AG04449 (cell line): Measurements from ENCODE around the gene MAMSTR.
"Not testable (repeated sequence)": the region's sequence is repeated elsewhere in the genome, so short reads cannot be mapped to it uniquely, and the experiment has no call there.

Experiments
- CTCF ChIA-PET: fragments of 350-600 bp; formaldehyde crosslinking; extraction: SDS; loops from one replicate; lab custom pipeline; 2021; ENCODE audit warnings: antibody characterized with exemption; lab: Yijun Ruan, JAX
- POLR2A ChIA-PET: fragments of 400-600, 350-600 bp; formaldehyde crosslinking; extraction: SDS; loops from one replicate; lab custom pipeline; 2020; ENCODE audit warnings: antibody characterized with exemption, inconsistent platforms; lab: Yijun Ruan, JAX
- DNase-seq: peaks from one replicate; pipeline ENCODE4 v3.0.0-alpha.2; 2010; ENCODE audit warnings: low read depth, low spot score
- H3K4me3 ChIP-seq: 2 replicates; pipeline ENCODE4 v1.5.1; 2011; ENCODE audit warnings: low read depth, mild to moderate bottlenecking, control low read depth, low read length
- CTCF ChIP-seq: IDR thresholded peaks from one replicate; pipeline ENCODE4 v1.5.1; 2011; ENCODE audit warnings: mild to moderate bottlenecking, moderate library complexity, low read length, control low read depth, inconsistent platforms; ENCODE audit not compliant: insufficient read depth; ENCODE audit errors: missing control alignments

The MAMSTR gene

GRCh38 chr19:48719263-48720171 is at the start of gene MAMSTR:
MAMSTR (minus strand) TSS chr19:48719725; CDS start chr19:48719031, 694 bp downstream.
- no peak for TF ChIP-seq CTCF
- H3K4me3 ChIP-seq = peak within 1 kb of the TSS; percentile 81
- POLR2A ChIA-PET = no interaction called here
- DNase-seq = no peak
- CTCF ChIA-PET = no interaction called here

- ChIA-PET POLR2A (interaction anchor here (0.7 kb wide), 1 partner anchor 55 kb away, joined by 3 read pairs; no protein-coding TSS in a partner anchor), CTCF (interaction anchor here (0.8 to 1.7 kb wide), 5 partner anchors 15 to 201 kb away, joined by 3 to 8 read pairs (median 3); no protein-coding TSS in a partner anchor)
- no peak for DNase-seq
- TF ChIP-seq CTCF = no peak
- no peak overlapping the region for H3K4me3 ChIP-seq
Observed at GRCh38 chr19:48768994-48769713, 49.6 kb upstream of the MAMSTR start.

- POLR2A ChIA-PET = not testable (repeated sequence)
- CTCF ChIA-PET = interaction anchor here (1.2 kb wide), 1 partner anchor 93 kb away, joined by 3 read pairs; no protein-coding TSS in a partner anchor
Observed at GRCh38 chr19:48768171-48768753, 48.7 kb upstream of the MAMSTR start.

GRCh38 chr19:48765816-48766215 is 46.3 kb upstream of the MAMSTR start:
- POLR2A ChIA-PET = interaction anchor here (0.6 kb wide), 1 partner anchor 121 kb away, joined by 3 read pairs; no protein-coding TSS in a partner anchor
- CTCF ChIA-PET, DNase-seq, H3K4me3 ChIP-seq: not testable (repeated sequence)

More at GRCh38 chr19:48768171-48768753, 48.7 kb upstream of the MAMSTR start:
- DNase-seq, H3K4me3 ChIP-seq: not testable (repeated sequence)

- no peak for DNase-seq
- ChIA-PET CTCF (no interaction called here), POLR2A (interaction anchor here (0.5 kb wide), 1 partner anchor 36 kb away, joined by 4 read pairs; no protein-coding TSS in a partner anchor)
- H3K4me3 ChIP-seq = no peak overlapping the region
- no peak for TF ChIP-seq CTCF
Observed at GRCh38 chr19:48760504-48761205, 41.1 kb upstream of the MAMSTR start.

GRCh38 chr19:48757741-48758144 is 38.2 kb upstream of the MAMSTR start:
- ChIA-PET POLR2A (no interaction called here), CTCF (interaction anchor here (1.1 kb wide), 1 partner anchor 30 kb away, joined by 4 read pairs; no protein-coding TSS in a partner anchor)
- no peak for DNase-seq
- no peak overlapping the region for H3K4me3 ChIP-seq
- TF ChIP-seq CTCF = no peak
